HepG2 (cell line): ENCODE data around the gene ABCB11.

Experiments
- CEBPB ChIP-seq: IDR thresholded peaks from 2 replicates; pipeline ENCODE4 v1.6.1; 2011; ENCODE audit warnings: low read depth, low read length, improper control_type of control experiment, borderline replicate concordance
- CTCF ChIP-seq: sonication (generic); formaldehyde crosslinking; IDR thresholded peaks from 2 replicates; pipeline ENCODE4 v1.5.0; 2020; ENCODE audit warnings: mild to moderate bottlenecking, missing genetic modification reagents, moderate library complexity
- FOXP1 ChIP-seq, 2 experiments: fragments of 450-650 bp in 1 of 2; IDR thresholded peaks; 2 replicates each; pipeline ENCODE4 v1.6.1; 2017 to 2018; ENCODE audit warnings: antibody characterized with exemption in 1 of 2
- HMGXB4 ChIP-seq, 2 experiments: sonication (generic) in 1 of 2; formaldehyde crosslinking in 1 of 2; IDR thresholded peaks; 2 replicates each; pipeline versions ENCODE4 v1.4.0 to v1.6.1; 2018 to 2020; ENCODE audit warnings: missing genetic modification reagents in 2 of 2, borderline replicate concordance in 1 of 2, low read depth in 1 of 2, mild to moderate bottlenecking in 1 of 2, missing biosample characterization in 1 of 2
- RBAK ChIP-seq: sonication (generic); formaldehyde crosslinking; IDR thresholded peaks from 2 replicates; pipeline ENCODE4 v1.5.1; 2020; ENCODE audit warnings: mild to moderate bottlenecking, missing genetic modification reagents
- RXRA ChIP-seq: sonication (generic); formaldehyde crosslinking; IDR thresholded peaks from 2 replicates; pipeline ENCODE4 v1.5.1; 2020; ENCODE audit warnings: missing genetic modification reagents
- THAP9 ChIP-seq: sonication (generic); formaldehyde crosslinking; IDR thresholded peaks from 2 replicates; pipeline ENCODE4; 2020; ENCODE audit warnings: missing genetic modification reagents, mild to moderate bottlenecking, borderline replicate concordance
- ZNF207 ChIP-seq: fragments of 450-650 bp; IDR thresholded peaks from 2 replicates; pipeline ENCODE4 v1.6.1; 2016; ENCODE audit warnings: antibody characterized with exemption, borderline replicate concordance
- ZNF570 ChIP-seq: sonication (generic); formaldehyde crosslinking; IDR thresholded peaks from 2 replicates; pipeline ENCODE4 v1.4.0; 2020; ENCODE audit warnings: mild to moderate bottlenecking, missing genetic modification reagents, borderline replicate concordance
- ZNF777 ChIP-seq: sonication (generic); formaldehyde crosslinking; IDR thresholded peaks from 2 replicates; pipeline ENCODE4 v1.4.0; 2020; ENCODE audit warnings: missing genetic modification reagents

- TF ChIP-seq ZNF207 (no peak), ZNF570 (no peak), RBAK (CRISPR knock-in tag) (no peak), ZNF777 (no peak), CEBPB (no peak), FOXP1 (IDR thresholded peaks at IDR 0.05) (no peak), FOXP1 (CRISPR knock-in tag; IDR thresholded peaks at IDR 0.05) (no peak), RXRA (CRISPR knock-in tag) (no peak), THAP9 (CRISPR knock-in tag) (no peak), HMGXB4 (CRISPR knock-in tag; IDR thresholded peaks at IDR 0.05; ENCODE audit: borderline replicate concordance in 1 of 2, low read depth in 1 of 2) (no peak), CTCF (no peak)
Measured at GRCh38 chr2:169046440-169047151, 15.5 kb upstream of the ABCB11 start.
